A673 (cell line): ENCODE results near the gene LRRC8D. TPM values are rescaled to one million over a fixed set of nuclear protein-coding genes. Genes with fewer than 3 reads are reported as not detected.

Source experiments
- BruUV-seq: library from RNA; stranded (reverse); fragments of 400-500 nt; replicated peaks from 2 replicates; lab custom pipeline; 2021; lab: Mats Ljungman, UMichigan
- CTCF ChIA-PET: fragments of 300-600 bp; sonication (Branson Sonifier 250); formaldehyde crosslinking; loops from one replicate; lab custom pipeline; 2022; ENCODE audit warnings: antibody characterized with exemption; lab: Charles Lee
- POLR2A ChIA-PET: fragments of 300-600 bp; sonication (Branson Sonifier 250); formaldehyde crosslinking; loops from one replicate; lab custom pipeline; 2022; ENCODE audit warnings: antibody characterized with exemption; ENCODE audit not compliant: low non-redundant PET; lab: Charles Lee
- DNase-seq: peaks from one replicate; pipeline ENCODE4 v3.0.0-alpha.2; 2015; ENCODE audit warnings: low spot score
- H3K27ac ChIP-seq: fragments of 200-600 bp; sonication (generic); 2 replicates; pipeline ENCODE4 v1.5.1; 2016; ENCODE audit warnings: mixed run types, low read depth, mild to moderate bottlenecking, mixed read lengths, antibody characterized with exemption, low read length; ENCODE audit not compliant: poor library complexity, severe bottlenecking
- H3K27me3 ChIP-seq: fragments of 200-600 bp; sonication (generic); replicated peaks from 2 replicates; pipeline ENCODE4 v1.6.1; 2017; ENCODE audit warnings: mixed run types, low read depth, mild to moderate bottlenecking, mixed read lengths, antibody characterized with exemption, low read length; ENCODE audit not compliant: insufficient read depth, poor library complexity
- H3K36me3 ChIP-seq: fragments of 200-600 bp; sonication (generic); 2 replicates; pipeline ENCODE4 v1.6.1; 2016; ENCODE audit warnings: mixed run types, mild to moderate bottlenecking, mixed read lengths, antibody characterized with exemption, low read length; ENCODE audit not compliant: insufficient read depth, poor library complexity, severe bottlenecking
- H3K4me1 ChIP-seq: fragments of 200-600 bp; sonication (generic); 2 replicates; pipeline ENCODE4 v1.6.1; 2017; ENCODE audit warnings: mixed run types, mild to moderate bottlenecking, mixed read lengths, antibody characterized with exemption, low read length; ENCODE audit not compliant: insufficient read depth, poor library complexity, severe bottlenecking
- H3K4me3 ChIP-seq: fragments of 200-600 bp; sonication (generic); 2 replicates; pipeline ENCODE4 v1.5.1; 2016; ENCODE audit warnings: low read depth, mixed run types, mild to moderate bottlenecking, mixed read lengths, low read length; ENCODE audit not compliant: poor library complexity, severe bottlenecking
- H3K9me3 ChIP-seq: fragments of 200-600 bp; sonication (generic); 2 replicates; pipeline ENCODE4 v1.6.1; 2016; ENCODE audit warnings: mixed run types, low read depth, mild to moderate bottlenecking, mixed read lengths, antibody characterized with exemption, low read length; ENCODE audit not compliant: poor library complexity, severe bottlenecking
- EZH2 ChIP-seq: fragments of 200-600 bp; sonication (generic); IDR thresholded peaks from 2 replicates; pipeline ENCODE4 v1.6.1; 2017; ENCODE audit warnings: borderline replicate concordance, low read depth, mild to moderate bottlenecking, mixed read lengths, antibody characterized with exemption, low read length; ENCODE audit not compliant: poor library complexity, severe bottlenecking
- intact Hi-C: fragments of 100-400 bp; cut with micrococcal nuclease; formaldehyde crosslinking; loops from one replicate; pipeline ENCODE4 v1.10.0; 2022; ENCODE audit not compliant: unreplicated experiment
- total RNA-seq: library from RNA; stranded (reverse); gene quantifications from 2 replicates; pipeline ENCODE4 v1.2.3, GENCODE V29; 2021
- TF ChIP-seq, protein P1 (sequence below): fragments of 300-800, 200-600 bp; sonication (generic); conservative IDR thresholded peaks from 2 replicates; pipeline ENCODE4 v1.5.1; 2017; ENCODE audit warnings: low read depth, mild to moderate bottlenecking, antibody characterized with exemption, low read length, moderate library complexity, mixed read lengths

LRRC8D gene
- total RNA-seq, 1 experiment from 2014 or later: 59.4 TPM

DNA sequence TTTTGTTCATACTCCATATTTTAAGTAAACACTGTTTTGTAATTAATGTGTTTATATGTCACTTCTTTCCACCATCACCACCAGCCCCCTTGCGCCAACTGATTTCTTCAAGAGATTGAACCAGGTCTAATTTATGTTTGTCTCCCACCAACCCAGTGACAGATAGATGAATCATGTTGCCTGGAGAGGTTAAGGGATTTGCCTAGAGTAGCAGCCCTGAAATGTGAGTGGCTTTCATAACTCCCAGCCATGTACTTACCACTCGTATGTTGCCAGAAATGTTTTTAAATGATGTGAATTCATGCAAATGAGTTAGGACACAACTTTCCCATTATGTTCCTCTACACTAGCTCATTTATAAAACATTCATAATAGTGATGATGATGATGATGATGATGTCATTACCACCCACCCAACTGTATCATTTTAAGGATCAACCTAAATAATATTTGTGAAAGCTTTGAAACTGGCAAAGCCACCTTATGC lies 86.9 kb downstream of the LRRC8D start:
- ChIA-PET POLR2A (no interaction called here), CTCF (no interaction called here)
- peak; percentile 72 for DNase-seq
- TF ChIP-seq, protein P1, sequence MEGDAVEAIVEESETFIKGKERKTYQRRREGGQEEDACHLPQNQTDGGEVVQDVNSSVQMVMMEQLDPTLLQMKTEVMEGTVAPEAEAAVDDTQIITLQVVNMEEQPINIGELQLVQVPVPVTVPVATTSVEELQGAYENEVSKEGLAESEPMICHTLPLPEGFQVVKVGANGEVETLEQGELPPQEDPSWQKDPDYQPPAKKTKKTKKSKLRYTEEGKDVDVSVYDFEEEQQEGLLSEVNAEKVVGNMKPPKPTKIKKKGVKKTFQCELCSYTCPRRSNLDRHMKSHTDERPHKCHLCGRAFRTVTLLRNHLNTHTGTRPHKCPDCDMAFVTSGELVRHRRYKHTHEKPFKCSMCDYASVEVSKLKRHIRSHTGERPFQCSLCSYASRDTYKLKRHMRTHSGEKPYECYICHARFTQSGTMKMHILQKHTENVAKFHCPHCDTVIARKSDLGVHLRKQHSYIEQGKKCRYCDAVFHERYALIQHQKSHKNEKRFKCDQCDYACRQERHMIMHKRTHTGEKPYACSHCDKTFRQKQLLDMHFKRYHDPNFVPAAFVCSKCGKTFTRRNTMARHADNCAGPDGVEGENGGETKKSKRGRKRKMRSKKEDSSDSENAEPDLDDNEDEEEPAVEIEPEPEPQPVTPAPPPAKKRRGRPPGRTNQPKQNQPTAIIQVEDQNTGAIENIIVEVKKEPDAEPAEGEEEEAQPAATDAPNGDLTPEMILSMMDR: no peak
- TF ChIP-seq EZH2: no peak
- peak overlapping the region; percentile 92 for H3K27ac ChIP-seq
- BruUV-seq: no TSS peak
- peaks cover 88% of the 10 kb centered on the region for H3K4me1 ChIP-seq
- no peaks in the 10 kb centered on the region for H3K27me3 ChIP-seq
- intact Hi-C loops: loop anchor here (2.0 to 5.0 kb wide), 4 partner anchors 65 to 160 kb away; partner anchors contain the start of gene LRRC8D
- no peaks in the 10 kb centered on the region for H3K36me3 ChIP-seq
- no peaks in the 10 kb centered on the region for H3K9me3 ChIP-seq
- H3K4me3 ChIP-seq: no peak overlapping the region

DNA sequence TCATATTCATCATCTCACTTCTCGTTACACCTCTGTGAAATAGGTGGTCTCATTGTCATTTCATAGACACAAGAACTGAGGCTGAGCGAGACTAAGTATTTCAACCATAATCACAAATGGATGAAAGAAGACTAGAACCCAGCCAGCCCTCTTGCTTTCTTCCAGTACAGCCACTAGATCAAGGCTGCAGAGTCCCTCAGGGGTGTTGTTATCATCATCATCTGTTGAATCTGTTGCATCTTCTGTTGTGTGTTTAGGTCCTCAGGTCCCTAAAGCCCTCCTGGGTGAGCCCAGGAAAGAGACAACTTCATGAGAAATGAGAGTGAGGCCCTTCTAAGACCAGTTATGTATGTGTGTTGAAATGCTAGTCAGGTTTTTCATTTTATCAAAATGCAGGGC lies 87.4 kb downstream of the LRRC8D start:
- no peak for DNase-seq
- TF ChIP-seq EZH2: no peak
- TF ChIP-seq, protein P1: no peak
- Histone ChIP-seq H3K27ac (peak overlapping the region; percentile 92), H3K27me3 (no peaks in the 10 kb centered on the region), H3K4me1 (peaks cover 88% of the 10 kb centered on the region), H3K4me3 (no peak overlapping the region), H3K36me3 (no peaks in the 10 kb centered on the region), H3K9me3 (no peaks in the 10 kb centered on the region)
- POLR2A ChIA-PET: no interaction called here
- intact Hi-C loops: loop anchor here (2.0 to 5.0 kb wide), 4 partner anchors 66 to 159 kb away; partner anchors contain the start of gene LRRC8D
- CTCF ChIA-PET: no interaction called here
- TSS peak; percentile 65 for BruUV-seq

DNA sequence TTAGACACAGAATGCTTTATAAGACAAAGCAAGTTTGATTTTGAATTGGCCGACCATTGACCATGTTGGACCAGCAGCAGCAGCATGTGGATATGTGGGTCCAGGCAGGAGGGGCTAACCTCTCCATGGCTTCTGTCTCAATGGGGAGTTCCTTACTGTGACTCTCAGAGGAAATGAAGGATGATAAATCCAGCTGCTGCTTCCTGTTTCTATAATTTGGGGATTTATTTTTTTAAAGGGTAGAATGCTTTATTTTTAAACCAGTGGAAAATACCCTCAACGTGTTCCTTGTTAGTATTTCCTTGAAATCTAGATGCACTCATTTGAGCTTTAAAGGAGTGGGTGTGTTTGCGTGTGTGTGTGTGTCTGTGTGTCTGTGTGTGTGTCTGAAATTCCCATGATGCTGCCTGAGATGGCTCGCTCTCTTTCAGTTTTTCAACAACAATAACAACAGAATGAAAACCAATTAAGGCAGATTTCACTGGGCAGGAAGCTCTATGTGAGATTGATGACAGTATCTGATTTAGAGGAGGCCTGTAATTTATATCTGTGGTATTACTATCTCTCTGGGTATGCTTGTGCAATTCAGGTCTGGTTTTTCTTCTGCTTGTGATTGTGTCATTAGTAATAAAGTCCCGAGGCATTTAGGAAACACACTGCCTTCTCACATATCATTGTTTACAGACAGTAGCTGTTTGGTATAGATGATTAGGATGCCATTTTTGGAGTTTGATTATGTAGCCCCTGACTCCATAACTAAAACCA lies 88.0 kb downstream of the LRRC8D start:
- no TSS peak for BruUV-seq
- peak overlapping the region; percentile 0 for H3K4me3 ChIP-seq
- no peaks in the 10 kb centered on the region for H3K27me3 ChIP-seq
- ChIA-PET CTCF (no interaction called here), POLR2A (interaction anchor here (0.6 kb wide), 1 partner anchor 136 kb away, joined by 3 read pairs; no protein-coding TSS in a partner anchor)
- DNase-seq: peak; percentile 97
- no peaks in the 10 kb centered on the region for H3K36me3 ChIP-seq
- peaks cover 87% of the 10 kb centered on the region for H3K4me1 ChIP-seq
- TF ChIP-seq, protein P1: no peak
- TF ChIP-seq EZH2: no peak
- intact Hi-C loops: loop anchor here (2.0 to 5.0 kb wide), 4 partner anchors 67 to 158 kb away; partner anchors contain the start of gene LRRC8D
- no peaks in the 10 kb centered on the region for H3K9me3 ChIP-seq
- peak overlapping the region; percentile 92 for H3K27ac ChIP-seq
